Fibroblast of the aortic adventitia (primary cell): ENCODE data around the gene KIAA0040. TPM values are rescaled to one million over a fixed set of nuclear protein-coding genes. Genes with fewer than 3 reads are reported as not detected.

Experiments
- DNase-seq: peaks from one replicate; pipeline ENCODE4 v3.0.0-alpha.2; 2010; ENCODE audit warnings: low read depth
- H3K4me3 ChIP-seq: 2 replicates; pipeline ENCODE4 v1.5.1; 2011; ENCODE audit warnings: low read depth, mild to moderate bottlenecking, control low read depth, low read length, moderate library complexity
- total RNA-seq: library from RNA; depleted of rRNA; stranded (reverse); fragments of >200 nt; gene quantifications from 2 replicates; pipeline ENCODE4 v1.2.3, GENCODE V29; 2012; ENCODE audit warnings: low replicate concordance
- TF ChIP-seq, protein P1 (sequence below): IDR thresholded peaks from 2 replicates; pipeline ENCODE4 v1.5.1; 2011; ENCODE audit warnings: mild to moderate bottlenecking, low read length, control low read depth, inconsistent platforms; ENCODE audit not compliant: insufficient read depth

Gene KIAA0040
- total RNA-seq, 1 donor = 0.99 TPM

DNA sequence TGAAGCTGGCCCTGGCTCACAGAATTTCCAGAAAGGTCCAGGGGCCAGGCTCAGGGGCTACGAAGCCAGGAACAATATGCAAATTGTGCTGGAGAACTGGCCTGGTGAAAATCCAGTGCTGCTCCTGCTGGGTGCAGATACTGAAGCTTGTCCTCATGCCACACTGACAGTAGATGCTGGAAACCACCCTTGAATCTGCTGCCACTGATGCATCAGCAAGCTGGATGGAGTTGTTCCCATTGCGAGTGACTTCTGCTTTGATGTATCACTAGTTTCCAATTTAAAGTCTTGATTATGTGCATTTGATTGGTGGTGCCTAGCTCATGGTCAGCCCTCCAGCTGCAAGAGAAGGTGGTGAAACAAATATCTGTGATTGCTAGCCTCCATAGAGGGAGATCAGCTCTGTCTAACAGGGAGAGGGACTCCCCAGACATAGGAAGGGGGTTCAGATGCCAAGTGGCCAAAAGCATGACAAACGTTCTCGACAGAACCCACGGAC is 11.0 kb upstream of the KIAA0040 start:
- no peak for DNase-seq
- TF ChIP-seq, protein P1, sequence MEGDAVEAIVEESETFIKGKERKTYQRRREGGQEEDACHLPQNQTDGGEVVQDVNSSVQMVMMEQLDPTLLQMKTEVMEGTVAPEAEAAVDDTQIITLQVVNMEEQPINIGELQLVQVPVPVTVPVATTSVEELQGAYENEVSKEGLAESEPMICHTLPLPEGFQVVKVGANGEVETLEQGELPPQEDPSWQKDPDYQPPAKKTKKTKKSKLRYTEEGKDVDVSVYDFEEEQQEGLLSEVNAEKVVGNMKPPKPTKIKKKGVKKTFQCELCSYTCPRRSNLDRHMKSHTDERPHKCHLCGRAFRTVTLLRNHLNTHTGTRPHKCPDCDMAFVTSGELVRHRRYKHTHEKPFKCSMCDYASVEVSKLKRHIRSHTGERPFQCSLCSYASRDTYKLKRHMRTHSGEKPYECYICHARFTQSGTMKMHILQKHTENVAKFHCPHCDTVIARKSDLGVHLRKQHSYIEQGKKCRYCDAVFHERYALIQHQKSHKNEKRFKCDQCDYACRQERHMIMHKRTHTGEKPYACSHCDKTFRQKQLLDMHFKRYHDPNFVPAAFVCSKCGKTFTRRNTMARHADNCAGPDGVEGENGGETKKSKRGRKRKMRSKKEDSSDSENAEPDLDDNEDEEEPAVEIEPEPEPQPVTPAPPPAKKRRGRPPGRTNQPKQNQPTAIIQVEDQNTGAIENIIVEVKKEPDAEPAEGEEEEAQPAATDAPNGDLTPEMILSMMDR = no peak
- no peak overlapping the region for H3K4me3 ChIP-seq

DNA sequence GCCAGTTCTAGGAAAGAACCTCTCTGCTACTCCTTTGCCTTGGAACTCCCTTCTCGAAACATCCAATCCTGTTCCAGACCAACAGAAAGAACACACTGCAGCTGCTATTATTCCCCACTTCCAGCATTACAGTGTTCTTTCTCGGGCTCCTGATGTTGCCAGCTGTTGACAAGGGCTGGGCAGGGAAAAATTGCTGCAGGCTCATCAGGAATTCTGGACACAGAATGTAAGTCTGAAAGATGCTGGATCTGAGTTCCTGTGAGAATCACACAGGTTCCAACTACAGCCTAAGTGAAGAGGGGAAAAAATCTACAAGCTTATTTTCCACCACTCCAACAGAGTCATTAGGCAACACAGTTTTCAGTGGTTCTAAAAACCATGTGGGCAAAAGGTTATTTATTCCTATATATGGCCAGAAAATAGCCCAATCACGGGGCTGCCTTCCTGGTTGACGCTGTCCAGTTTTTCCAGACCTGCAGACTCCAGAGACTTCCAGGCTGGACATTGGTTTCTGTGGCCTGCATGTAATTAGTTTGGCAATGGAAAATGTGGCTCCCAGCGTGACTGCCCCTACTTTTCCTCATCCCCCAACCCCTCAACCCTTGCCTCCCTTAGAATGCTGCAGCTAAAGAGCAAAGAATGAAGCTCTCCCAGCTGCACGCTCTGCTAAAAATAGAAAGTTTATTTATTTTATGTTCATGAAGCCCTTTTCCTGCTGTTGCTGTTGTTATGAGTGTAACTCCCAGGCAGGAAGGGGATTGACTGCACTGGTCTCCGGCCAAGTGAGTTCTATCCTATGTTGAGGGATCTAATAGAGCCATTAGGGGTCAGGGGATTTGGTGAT is 8.3 kb upstream of the KIAA0040 start:
- H3K4me3 ChIP-seq = no peak overlapping the region
- no peak for DNase-seq
- TF ChIP-seq, protein P1 = no peak

DNA sequence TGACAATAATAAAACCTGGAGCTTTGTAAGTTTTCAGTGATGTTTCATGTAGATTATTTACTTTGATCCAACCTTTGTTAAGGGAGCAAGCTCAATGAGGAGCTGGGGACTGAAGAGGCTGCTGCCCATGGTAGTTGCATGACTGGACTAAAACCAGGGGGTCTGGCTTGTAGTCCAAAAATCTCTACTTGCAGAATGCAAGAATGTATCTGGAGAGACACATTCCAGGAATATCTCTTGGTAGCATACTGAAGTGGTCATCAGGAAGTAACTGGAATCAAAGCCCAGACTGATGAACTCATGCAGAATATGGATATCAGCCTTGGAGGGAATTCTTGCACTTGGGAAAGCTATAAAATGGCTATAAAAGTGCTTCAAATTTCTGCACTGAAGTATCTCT is 5.8 kb upstream of the KIAA0040 start:
- no peak overlapping the region for H3K4me3 ChIP-seq
- DNase-seq = peak; percentile 36
- TF ChIP-seq, protein P1 = no peak

DNA sequence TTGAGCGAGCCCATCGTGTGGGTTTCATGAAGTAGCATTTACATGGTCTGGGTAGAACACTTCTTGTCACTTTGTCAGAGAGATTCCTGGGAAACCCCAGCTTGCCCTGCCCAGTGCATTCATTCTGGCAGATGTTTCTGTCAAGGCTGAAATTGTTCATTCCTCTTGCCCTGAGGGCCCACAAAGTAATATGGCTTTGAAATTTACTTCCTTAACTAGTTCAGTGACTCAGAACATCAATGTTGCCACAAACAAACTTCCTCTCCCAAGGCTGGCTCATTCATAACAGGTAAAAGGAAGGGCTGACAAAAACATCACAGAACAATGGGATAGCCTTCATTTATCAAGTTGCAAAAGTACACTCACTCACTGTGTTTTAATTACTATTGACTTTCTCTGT is 5.0 kb upstream of the KIAA0040 start:
- no peak for DNase-seq
- TF ChIP-seq, protein P1 = no peak

GRCh38 chr1:175195798-175196197 is 3.2 kb upstream of the KIAA0040 start:
- no peak for DNase-seq
- TF ChIP-seq, protein P1 = no peak
- no peak overlapping the region for H3K4me3 ChIP-seq

More for the DNA sequence above, 5.0 kb upstream of the KIAA0040 start:
- H3K4me3 ChIP-seq = no peak overlapping the region

- DNase-seq = no peak
- no peak overlapping the region for H3K4me3 ChIP-seq
- TF ChIP-seq, protein P1 = no peak
These were observed 2.7 kb upstream of the KIAA0040 start for GRCh38 chr1:175195281-175195680.

- TF ChIP-seq, protein P1 = no peak
- H3K4me3 ChIP-seq = no peak overlapping the region
- no peak for DNase-seq
These were observed 943 bp upstream of the KIAA0040 start for GRCh38 chr1:175193527-175193910.
